ENCODE results near the gene WFDC2.

Gene WFDC2

GRCh38 chr20:45469336-45470261 lies at the start of gene WFDC2:
Gene WFDC2, plus strand, starts transcription at chr20:45469753. Its CDS starts 29 bp downstream, at chr20:45469782.
- DNase-seq (ENCODE audit: low read depth in 2 of 3, low spot score in 2 of 3) = no peak

GRCh38 chr20:45420125-45420524 lies 49.4 kb upstream of the WFDC2 start:
- no peak for DNase-seq (ENCODE audit: low read depth in 2 of 3, low spot score in 2 of 3)

- no peak for DNase-seq (ENCODE audit: low read depth in 2 of 3, low spot score in 2 of 3)
Measured at GRCh38 chr20:45423700-45424099, 45.9 kb upstream of the WFDC2 start.

GRCh38 chr20:45425561-45425960 lies 44.0 kb upstream of the WFDC2 start:
- DNase-seq (ENCODE audit: low read depth in 2 of 3, low spot score in 2 of 3) = no peak

GRCh38 chr20:45426320-45427016 lies 43.1 kb upstream of the WFDC2 start:
- no peak for DNase-seq (ENCODE audit: low read depth in 2 of 3, low spot score in 2 of 3)

GRCh38 chr20:45427236-45428149 lies 42.1 kb upstream of the WFDC2 start:
- no peak for DNase-seq (ENCODE audit: low read depth in 2 of 3, low spot score in 2 of 3)

- DNase-seq (ENCODE audit: low read depth in 2 of 3, low spot score in 2 of 3) = no peak
Measured at GRCh38 chr20:45429618-45430017, 39.9 kb upstream of the WFDC2 start.

- DNase-seq (ENCODE audit: low read depth in 2 of 3, low spot score in 2 of 3) = no peak
Measured at GRCh38 chr20:45432294-45432693, 37.3 kb upstream of the WFDC2 start.

GRCh38 chr20:45433316-45433715 lies 36.2 kb upstream of the WFDC2 start:
- DNase-seq (ENCODE audit: low read depth in 2 of 3, low spot score in 2 of 3) = no peak

GRCh38 chr20:45433976-45434375 lies 35.6 kb upstream of the WFDC2 start:
- DNase-seq (ENCODE audit: low read depth in 2 of 3, low spot score in 2 of 3) = no peak

GRCh38 chr20:45436732-45437485 lies 32.6 kb upstream of the WFDC2 start:
- peak; percentile 65 to 85 (median 83) for DNase-seq (ENCODE audit: low read depth in 2 of 3, low spot score in 2 of 3)

- DNase-seq (ENCODE audit: low read depth in 2 of 3, low spot score in 2 of 3) = no peak
Measured at GRCh38 chr20:45440424-45440823, 29.1 kb upstream of the WFDC2 start.

GRCh38 chr20:45440891-45441685 lies 28.5 kb upstream of the WFDC2 start:
- no peak for DNase-seq (ENCODE audit: low read depth in 2 of 3, low spot score in 2 of 3)

- no peak for DNase-seq (ENCODE audit: low read depth in 2 of 3, low spot score in 2 of 3)
Measured at GRCh38 chr20:45441746-45442145, 27.8 kb upstream of the WFDC2 start.

GRCh38 chr20:45444050-45444449 lies 25.5 kb upstream of the WFDC2 start:
- DNase-seq (ENCODE audit: low read depth in 2 of 3, low spot score in 2 of 3) = no peak

- DNase-seq (ENCODE audit: low read depth in 2 of 3, low spot score in 2 of 3) = no peak
Measured at GRCh38 chr20:45445805-45446562, 23.6 kb upstream of the WFDC2 start.

- no peak for DNase-seq (ENCODE audit: low read depth in 2 of 3, low spot score in 2 of 3)
Measured at GRCh38 chr20:45448270-45448669, 21.3 kb upstream of the WFDC2 start.

GRCh38 chr20:45449528-45449927 lies 20.0 kb upstream of the WFDC2 start:
- no peak for DNase-seq (ENCODE audit: low read depth in 2 of 3, low spot score in 2 of 3)

Data from activated CD8-positive, alpha-beta memory T cell treated with anti-CD3 and anti-CD28 coated beads for 48 hours (primary cell).